Upper lobe of right lung (tissue), 1 donor: ENCODE results near the gene TTLL6. TPM values are rescaled to one million over a fixed set of nuclear protein-coding genes. Genes with fewer than 3 reads are reported as not detected.

Experiments used
- ATAC-seq: fragments of 200-7000 bp; cut with Tn5 transposase; one replicate; pipeline ENCODE4 v1.9.1; 2020; ENCODE audit warnings: mild to moderate bottlenecking, moderate library complexity
- DNase-seq: peaks from one replicate; pipeline ENCODE4 v3.0.0-alpha.2; 2020
- H3K27ac ChIP-seq: fragments of 200-600 bp; one replicate; pipeline ENCODE4 v1.8.0; 2022
- H3K27me3 ChIP-seq: fragments of 200-600 bp; one replicate; pipeline ENCODE4 v1.8.0; 2022; ENCODE audit warnings: mild to moderate bottlenecking
- H3K36me3 ChIP-seq: fragments of 200-600 bp; one replicate; pipeline ENCODE4 v1.8.0; 2022
- H3K4me1 ChIP-seq: fragments of 200-600 bp; one replicate; pipeline ENCODE4 v1.8.0; 2022
- H3K4me3 ChIP-seq: fragments of 200-600 bp; one replicate; pipeline ENCODE4 v1.8.0; 2022; ENCODE audit warnings: mild to moderate bottlenecking
- H3K9me3 ChIP-seq: fragments of 200-600 bp; one replicate; pipeline ENCODE4 v1.8.0; 2022
- CTCF ChIP-seq: fragments of 200-600 bp; IDR thresholded peaks from one replicate; pipeline ENCODE4 v1.8.0; 2022; ENCODE audit warnings: antibody characterized with exemption
- intact Hi-C: fragments of 100-400 bp; cut with DNase I; formaldehyde crosslinking; loops from one replicate; pipeline ENCODE4 v1.11.0; 2022
- total RNA-seq: library from RNA; stranded (reverse); fragmentation: NEBNext Ultra II Directional; extraction: Animal tissue kit (Norgen Biotek cat#: 25700); gene quantifications from one replicate; pipeline ENCODE4 v1.2.1, GENCODE V29; 2021
- donor health status: DM: no; HTN: yes; CAD: no; lungs with severe emphysema.

Gene TTLL6
- total RNA-seq, 1 donor from 2014 or later = 0.20 TPM

- DNase-seq = no peak
- TF ChIP-seq CTCF = no peak
Measured at GRCh38 chr17:48779421-48779820, 37.6 kb downstream of the TTLL6 start.

GRCh38 chr17:48776602-48777001 is 40.4 kb downstream of the TTLL6 start:
- no peak for TF ChIP-seq CTCF
- ATAC-seq (no peak), DNase-seq (no peak)
- H3K27ac ChIP-seq = no peak overlapping the region
- no peaks in the 10 kb centered on the region for H3K9me3 ChIP-seq
- H3K27me3 ChIP-seq = peaks cover 26% of the 10 kb centered on the region
- H3K4me1 ChIP-seq = no peaks in the 10 kb centered on the region
- intact Hi-C loops = no loop called here
- H3K36me3 ChIP-seq = no peaks in the 10 kb centered on the region
- H3K4me3 ChIP-seq = no peak overlapping the region

More at GRCh38 chr17:48779421-48779820, 37.6 kb downstream of the TTLL6 start:
- ATAC-seq = no peak
- peaks cover 13% of the 10 kb centered on the region for H3K27me3 ChIP-seq
- H3K4me3 ChIP-seq = no peak overlapping the region
- intact Hi-C loops = no loop called here
- H3K4me1 ChIP-seq = no peaks in the 10 kb centered on the region
- no peaks in the 10 kb centered on the region for H3K36me3 ChIP-seq
- H3K9me3 ChIP-seq = no peaks in the 10 kb centered on the region
- H3K27ac ChIP-seq = no peak overlapping the region

GRCh38 chr17:48773245-48773644 is 43.8 kb downstream of the TTLL6 start:
- ATAC-seq (no peak), DNase-seq (no peak)
- no peak overlapping the region for H3K4me3 ChIP-seq
- H3K27ac ChIP-seq = no peak overlapping the region
- no peak for TF ChIP-seq CTCF
- no peaks in the 10 kb centered on the region for H3K36me3 ChIP-seq
- H3K27me3 ChIP-seq = peaks cover 33% of the 10 kb centered on the region
- no peaks in the 10 kb centered on the region for H3K9me3 ChIP-seq
- H3K4me1 ChIP-seq = no peaks in the 10 kb centered on the region
- intact Hi-C loops = no loop called here

GRCh38 chr17:48770954-48771353 is 46.1 kb downstream of the TTLL6 start:
- intact Hi-C loops = no loop called here
- H3K4me1 ChIP-seq = no peaks in the 10 kb centered on the region
- ATAC-seq = no peak
- no peak for TF ChIP-seq CTCF
- no peaks in the 10 kb centered on the region for H3K9me3 ChIP-seq
- H3K4me3 ChIP-seq = no peak overlapping the region
- H3K27ac ChIP-seq = no peak overlapping the region
- no peaks in the 10 kb centered on the region for H3K36me3 ChIP-seq
- peak; percentile 0 for DNase-seq
- H3K27me3 ChIP-seq = peaks cover 37% of the 10 kb centered on the region

- no peaks in the 10 kb centered on the region for H3K4me1 ChIP-seq
- no peak for TF ChIP-seq CTCF
- ATAC-seq (peak; percentile 38), DNase-seq (peak; percentile 29)
- no peak overlapping the region for H3K27ac ChIP-seq
- intact Hi-C loops = no loop called here
- no peaks in the 10 kb centered on the region for H3K9me3 ChIP-seq
- peaks cover 34% of the 10 kb centered on the region for H3K27me3 ChIP-seq
- no peak overlapping the region for H3K4me3 ChIP-seq
- H3K36me3 ChIP-seq = no peaks in the 10 kb centered on the region
Measured at GRCh38 chr17:48769009-48769675, 47.9 kb downstream of the TTLL6 start.
